Fibroblast of pulmonary artery (primary cell): ENCODE data around the gene PIGH.

Experiments used
- DNase-seq: peaks from one replicate; pipeline ENCODE4 v3.0.0-alpha.2; 2010; ENCODE audit warnings: low read depth
- H3K4me3 ChIP-seq: replicated peaks from 2 replicates; pipeline ENCODE4 v1.5.1; 2011; ENCODE audit warnings: low read depth, mild to moderate bottlenecking, control low read depth, low read length, moderate library complexity
- TF ChIP-seq, protein P1 (sequence below): IDR thresholded peaks from 2 replicates; pipeline ENCODE4 v1.5.1; 2011; ENCODE audit warnings: mild to moderate bottlenecking, control low read depth, low read length, inconsistent platforms; ENCODE audit errors: missing control alignments

Gene PIGH

GRCh38 chr14:67599698-67600561 is at the start of gene PIGH:
Gene PIGH (minus strand): TSS chr14:67600268. CDS start chr14:67600203, 65 bp downstream.
- DNase-seq, result peak; percentile 86
- TF ChIP-seq, protein P1, sequence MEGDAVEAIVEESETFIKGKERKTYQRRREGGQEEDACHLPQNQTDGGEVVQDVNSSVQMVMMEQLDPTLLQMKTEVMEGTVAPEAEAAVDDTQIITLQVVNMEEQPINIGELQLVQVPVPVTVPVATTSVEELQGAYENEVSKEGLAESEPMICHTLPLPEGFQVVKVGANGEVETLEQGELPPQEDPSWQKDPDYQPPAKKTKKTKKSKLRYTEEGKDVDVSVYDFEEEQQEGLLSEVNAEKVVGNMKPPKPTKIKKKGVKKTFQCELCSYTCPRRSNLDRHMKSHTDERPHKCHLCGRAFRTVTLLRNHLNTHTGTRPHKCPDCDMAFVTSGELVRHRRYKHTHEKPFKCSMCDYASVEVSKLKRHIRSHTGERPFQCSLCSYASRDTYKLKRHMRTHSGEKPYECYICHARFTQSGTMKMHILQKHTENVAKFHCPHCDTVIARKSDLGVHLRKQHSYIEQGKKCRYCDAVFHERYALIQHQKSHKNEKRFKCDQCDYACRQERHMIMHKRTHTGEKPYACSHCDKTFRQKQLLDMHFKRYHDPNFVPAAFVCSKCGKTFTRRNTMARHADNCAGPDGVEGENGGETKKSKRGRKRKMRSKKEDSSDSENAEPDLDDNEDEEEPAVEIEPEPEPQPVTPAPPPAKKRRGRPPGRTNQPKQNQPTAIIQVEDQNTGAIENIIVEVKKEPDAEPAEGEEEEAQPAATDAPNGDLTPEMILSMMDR, result peak; percentile 37
- H3K4me3 ChIP-seq, result peak within 1 kb of the TSS; percentile 91

DNA sequence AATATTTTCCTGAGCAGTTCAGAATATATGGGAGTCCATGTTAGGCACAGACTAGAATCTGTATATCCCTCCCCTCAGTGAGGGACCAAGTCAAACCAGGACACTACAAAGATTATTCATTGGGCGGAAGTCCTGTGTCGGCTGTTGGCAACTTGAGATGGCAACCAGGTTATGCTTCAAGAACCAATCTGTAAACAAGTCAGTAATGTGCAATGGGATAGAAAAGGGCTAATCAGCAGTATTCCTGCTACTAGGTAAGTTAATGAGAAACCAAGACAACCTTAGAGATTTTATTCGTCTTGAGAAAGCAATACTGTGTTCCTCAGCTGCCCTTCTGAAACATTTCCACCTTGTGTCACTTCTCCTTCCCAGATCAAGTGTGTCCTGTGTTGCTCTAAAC is 46.1 kb upstream of the PIGH start:
- TF ChIP-seq, protein P1, result no peak
- no peak overlapping the region for H3K4me3 ChIP-seq
- no peak for DNase-seq

DNA sequence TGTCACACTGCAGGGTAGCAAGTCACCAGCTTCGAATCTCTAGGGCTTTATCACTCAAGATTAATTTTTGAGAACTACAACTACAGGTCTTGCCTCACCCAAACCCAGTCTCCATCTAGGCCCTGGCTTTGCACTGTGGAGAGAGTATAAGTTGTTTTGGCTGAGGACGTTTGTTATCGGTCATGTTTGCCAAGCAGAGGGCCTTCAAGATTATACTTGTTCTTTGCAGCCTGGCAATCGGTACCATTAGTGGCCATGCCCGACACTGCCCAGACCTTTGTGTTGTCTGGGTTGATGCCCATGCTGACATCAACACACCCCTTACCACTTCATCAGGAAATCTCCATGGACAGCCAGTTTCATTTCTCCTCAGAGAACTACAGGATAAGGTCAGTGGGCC is 45.3 kb upstream of the PIGH start:
- no peak overlapping the region for H3K4me3 ChIP-seq
- no peak for DNase-seq
- TF ChIP-seq, protein P1, result no peak

DNA sequence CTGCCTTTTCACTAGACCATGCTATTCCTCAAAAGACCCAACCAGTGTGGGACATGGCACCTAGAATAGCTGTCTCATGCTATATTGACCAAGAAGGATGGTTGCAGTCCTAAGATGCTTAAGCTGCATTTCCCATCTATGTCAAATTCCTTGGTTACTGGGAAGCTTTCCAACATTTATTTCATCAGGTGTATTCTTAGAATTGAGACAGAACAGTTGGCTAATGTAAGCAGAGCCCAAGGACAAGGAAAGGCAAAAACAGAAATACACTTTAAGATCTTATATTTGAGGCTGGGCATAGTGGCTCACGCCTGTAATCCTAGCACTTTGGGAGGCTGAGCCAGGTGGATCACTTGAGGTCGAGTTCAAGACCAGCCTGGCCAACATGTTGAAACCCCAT is 44.4 kb upstream of the PIGH start:
- DNase-seq, result peak; percentile 59
- TF ChIP-seq, protein P1, result no peak
- H3K4me3 ChIP-seq, result no peak overlapping the region

DNA sequence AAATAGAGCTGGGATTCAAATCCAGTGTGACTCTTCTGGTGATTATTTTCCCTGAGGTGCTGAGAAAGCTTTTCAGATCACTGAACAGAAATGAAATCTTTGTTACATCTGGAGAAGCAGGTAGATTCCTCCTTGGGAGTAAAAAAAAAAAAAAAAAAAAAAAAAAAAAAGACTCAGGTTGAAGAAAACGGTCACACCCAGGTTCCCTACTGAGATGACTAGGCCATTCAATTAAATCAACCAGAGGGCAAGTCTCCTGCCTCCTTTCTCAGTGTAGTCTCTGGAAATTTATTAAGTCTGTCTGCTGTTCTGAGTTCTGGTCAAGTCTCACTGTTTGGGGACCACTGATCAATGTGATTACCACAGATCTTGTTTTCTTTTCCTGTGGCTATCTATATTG is 43.6 kb upstream of the PIGH start:
- no peak for DNase-seq
- TF ChIP-seq, protein P1, result no peak
- H3K4me3 ChIP-seq, result no peak overlapping the region

- TF ChIP-seq, protein P1, result no peak
- DNase-seq, result no peak
- no peak overlapping the region for H3K4me3 ChIP-seq
Measured at GRCh38 chr14:67641902-67642749, 42.1 kb upstream of the PIGH start.
